Thoracic aorta (tissue), 2 donors: ENCODE measurements around the gene POPDC3. TPM values are rescaled to one million over a fixed set of nuclear protein-coding genes. Genes with fewer than 3 reads are reported as not detected.

Source experiments
- ATAC-seq: fragments of 150-250 bp; one replicate; pipeline ENCODE4 v1.8.0; 2017; ENCODE audit warnings: low read depth; ENCODE audit not compliant: insufficient number of reproducible peaks, low FRiP score
- DNase-seq: peaks from one replicate; pipeline ENCODE4 v3.0.0-alpha.2; 2020; ENCODE audit warnings: low spot score
- H3K27ac ChIP-seq, 2 donors: fragments of 200-600 bp; sonication (generic); 1 replicate in 1 of 2; 2 replicates in 1 of 2; pipeline ENCODE4 v1.5.1; 2016; ENCODE audit warnings: mild to moderate bottlenecking in 2 of 2, moderate library complexity in 2 of 2
- H3K27me3 ChIP-seq: fragments of 200-600 bp; sonication (generic); replicated peaks from 2 replicates; pipeline ENCODE4 v1.6.0; 2016; ENCODE audit warnings: mild to moderate bottlenecking; ENCODE audit not compliant: insufficient read depth
- H3K36me3 ChIP-seq: fragments of 200-600 bp; sonication (generic); one replicate; pipeline ENCODE4 v1.5.1; 2016
- H3K4me1 ChIP-seq, 2 donors: fragments of 200-600 bp; sonication (generic); 1 replicate in 1 of 2; 2 replicates in 1 of 2; pipeline versions ENCODE4 v1.5.1 to v1.6.0; 2016; ENCODE audit warnings: low read depth in 2 of 2, mild to moderate bottlenecking in 1 of 2; ENCODE audit not compliant: control insufficient read depth in 1 of 2
- H3K4me3 ChIP-seq: fragments of 200-600 bp; sonication (generic); 2 replicates; pipeline ENCODE4 v1.5.1; 2016; ENCODE audit warnings: mild to moderate bottlenecking
- H3K9me3 ChIP-seq: fragments of 200-600 bp; sonication (generic); 2 replicates; pipeline ENCODE4 v1.5.1; 2016
- total RNA-seq, 2 donors: library from RNA; depleted of rRNA; stranded (reverse); fragments of >200 nt; gene quantifications; one replicate each; pipeline versions ENCODE4 v1.1.0 to v1.2.3, GENCODE V29; 2016
- TF ChIP-seq, protein P1 (sequence below): fragments of 200-600 bp; sonication (generic); IDR thresholded peaks from one replicate; pipeline ENCODE4 v1.5.1; 2019; ENCODE audit warnings: antibody characterized with exemption

POPDC3 gene
- total RNA-seq, 2 donors from 2014 or later: not detected

- Histone ChIP-seq H3K4me1 (no peaks in the 10 kb centered on the region), H3K9me3 (no peaks in the 10 kb centered on the region), H3K4me3 (no peak overlapping the region), H3K27me3 (no peaks in the 10 kb centered on the region), H3K36me3 (no peaks in the 10 kb centered on the region), H3K27ac (no peak overlapping the region)
- no peak for ATAC-seq
- no peak for DNase-seq
- TF ChIP-seq, protein P1, sequence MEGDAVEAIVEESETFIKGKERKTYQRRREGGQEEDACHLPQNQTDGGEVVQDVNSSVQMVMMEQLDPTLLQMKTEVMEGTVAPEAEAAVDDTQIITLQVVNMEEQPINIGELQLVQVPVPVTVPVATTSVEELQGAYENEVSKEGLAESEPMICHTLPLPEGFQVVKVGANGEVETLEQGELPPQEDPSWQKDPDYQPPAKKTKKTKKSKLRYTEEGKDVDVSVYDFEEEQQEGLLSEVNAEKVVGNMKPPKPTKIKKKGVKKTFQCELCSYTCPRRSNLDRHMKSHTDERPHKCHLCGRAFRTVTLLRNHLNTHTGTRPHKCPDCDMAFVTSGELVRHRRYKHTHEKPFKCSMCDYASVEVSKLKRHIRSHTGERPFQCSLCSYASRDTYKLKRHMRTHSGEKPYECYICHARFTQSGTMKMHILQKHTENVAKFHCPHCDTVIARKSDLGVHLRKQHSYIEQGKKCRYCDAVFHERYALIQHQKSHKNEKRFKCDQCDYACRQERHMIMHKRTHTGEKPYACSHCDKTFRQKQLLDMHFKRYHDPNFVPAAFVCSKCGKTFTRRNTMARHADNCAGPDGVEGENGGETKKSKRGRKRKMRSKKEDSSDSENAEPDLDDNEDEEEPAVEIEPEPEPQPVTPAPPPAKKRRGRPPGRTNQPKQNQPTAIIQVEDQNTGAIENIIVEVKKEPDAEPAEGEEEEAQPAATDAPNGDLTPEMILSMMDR: no peak
Measured at GRCh38 chr6:105194591-105194990, 14.8 kb upstream of the POPDC3 start.

- DNase-seq (no peak), ATAC-seq (no peak)
- Histone ChIP-seq H3K36me3 (no peaks in the 10 kb centered on the region), H3K27me3 (no peaks in the 10 kb centered on the region), H3K9me3 (no peaks in the 10 kb centered on the region), H3K4me3 (no peak overlapping the region), H3K4me1 (no peaks in the 10 kb centered on the region), H3K27ac (no peak overlapping the region)
- TF ChIP-seq, protein P1: no peak
Measured at GRCh38 chr6:105194106-105194505, 14.3 kb upstream of the POPDC3 start.

- H3K9me3 ChIP-seq: no peaks in the 10 kb centered on the region
- H3K4me3 ChIP-seq: no peak overlapping the region
- DNase-seq (no peak), ATAC-seq (no peak)
- H3K36me3 ChIP-seq: no peaks in the 10 kb centered on the region
- H3K4me1 ChIP-seq: no peaks in the 10 kb centered on the region
- no peak overlapping the region for H3K27ac ChIP-seq
- TF ChIP-seq, protein P1: no peak
- H3K27me3 ChIP-seq: no peaks in the 10 kb centered on the region
Measured at GRCh38 chr6:105193647-105194046, 13.8 kb upstream of the POPDC3 start.

DNA sequence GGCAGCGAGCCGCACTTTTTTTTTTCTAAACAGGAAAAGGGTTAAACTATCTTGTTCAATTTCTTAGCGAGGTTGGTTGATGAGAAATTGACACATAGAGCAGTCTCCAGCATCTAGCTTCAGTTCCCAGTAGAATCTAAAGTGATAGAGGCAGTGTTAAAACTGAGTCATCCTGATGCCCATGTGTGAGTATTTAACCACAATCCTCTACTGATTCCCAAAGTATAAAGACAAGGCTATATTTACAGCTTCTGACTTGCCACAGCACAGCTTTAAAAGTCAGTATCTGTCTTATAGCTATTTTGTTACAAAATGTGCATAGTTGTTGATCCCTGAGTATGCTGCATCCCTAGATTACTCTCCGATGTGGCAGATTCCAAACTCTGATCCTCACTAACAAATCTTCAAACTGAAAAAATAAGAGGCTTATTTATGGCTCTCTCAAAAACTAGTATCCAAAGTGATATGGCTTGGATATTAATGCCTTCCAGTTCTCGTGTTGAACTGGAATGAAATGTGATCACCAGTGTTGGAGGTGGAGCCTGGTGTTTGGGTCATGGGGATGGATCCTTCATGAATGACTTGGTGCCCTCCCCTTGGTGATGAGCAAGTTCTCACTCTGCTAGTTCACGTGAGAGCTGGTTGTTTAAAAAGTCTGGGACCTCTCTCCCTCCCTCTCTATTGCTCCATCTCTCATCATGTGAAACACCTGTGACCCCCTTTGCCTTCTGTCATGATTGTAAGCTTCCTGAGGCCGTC, 13.1 kb upstream of the POPDC3 start:
- H3K27me3 ChIP-seq: no peaks in the 10 kb centered on the region
- H3K27ac ChIP-seq: no peak overlapping the region
- DNase-seq (no peak), ATAC-seq (no peak)
- no peaks in the 10 kb centered on the region for H3K9me3 ChIP-seq
- no peaks in the 10 kb centered on the region for H3K4me1 ChIP-seq
- TF ChIP-seq, protein P1: no peak
- H3K36me3 ChIP-seq: no peaks in the 10 kb centered on the region
- no peak overlapping the region for H3K4me3 ChIP-seq

DNA sequence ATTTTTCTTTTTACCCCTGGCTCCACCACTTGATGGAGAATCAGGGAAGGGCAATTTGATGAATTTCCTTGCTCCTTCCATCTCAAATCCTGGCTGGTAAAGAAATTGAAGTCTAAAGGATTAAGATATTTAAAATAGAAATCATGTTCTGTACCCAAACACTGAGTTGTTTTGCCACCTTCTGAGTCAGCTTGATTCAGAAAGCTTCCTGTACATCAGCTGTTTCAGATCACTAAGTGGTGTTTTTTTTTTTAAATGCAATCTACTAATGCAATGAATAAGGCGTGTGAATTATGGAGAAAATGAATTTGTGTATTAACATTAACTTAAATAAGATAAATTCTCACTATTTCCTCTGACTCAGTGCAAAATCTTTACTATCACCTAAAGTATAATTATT, 11.5 kb upstream of the POPDC3 start:
- Histone ChIP-seq H3K4me3 (no peak overlapping the region), H3K27ac (no peak overlapping the region), H3K9me3 (no peaks in the 10 kb centered on the region), H3K36me3 (no peaks in the 10 kb centered on the region), H3K4me1 (no peaks in the 10 kb centered on the region), H3K27me3 (no peaks in the 10 kb centered on the region)
- ATAC-seq (no peak), DNase-seq (no peak)
- TF ChIP-seq, protein P1: no peak
